ENCODE results near the gene ARHGEF28.

Gene ARHGEF28

GRCh38 chr5:73902327-73903051 lies 276.5 kb downstream of the ARHGEF28 start:
- H2AFZ ChIP-seq (ENCODE audit: low read length) = peak overlapping the region; percentile 25; the same call in 1 of the 2 replicates
- no peaks in the 10 kb centered on the region for H3K79me2 ChIP-seq (ENCODE audit: insufficient read depth, low read length)
- H3K4me3 ChIP-seq (ENCODE audit: low read length, poor library complexity, severe bottlenecking) = no peak overlapping the region
- H3K4me2 ChIP-seq (ENCODE audit: low read depth, low read length, poor library complexity, severe bottlenecking) = peak overlapping the region; percentile 24
- no peaks in the 10 kb centered on the region for H3K9me3 ChIP-seq (ENCODE audit: insufficient read depth, low read depth, low read length)
- no peaks in the 10 kb centered on the region for H3K27me3 ChIP-seq (ENCODE audit: insufficient read depth, low read length, poor library complexity, severe bottlenecking)
- TF ChIP-seq CTCF (conservative IDR thresholded peaks at IDR 0.05; ENCODE audit: low read length) = peak; percentile 91
- no peak for TF ChIP-seq EZH2phosphoT487 (IDR thresholded peaks at IDR 0.05; ENCODE audit: borderline replicate concordance)
- no peaks in the 10 kb centered on the region for H3K36me3 ChIP-seq (ENCODE audit: insufficient read depth, low read length)
- no peak overlapping the region for H3K9ac ChIP-seq (ENCODE audit: low read depth, low read length, poor library complexity, severe bottlenecking)
- no peaks in the 10 kb centered on the region for H4K20me1 ChIP-seq (ENCODE audit: insufficient read depth, low read length, poor library complexity, severe bottlenecking)
- no peaks in the 10 kb centered on the region for H3K9me2 ChIP-seq (replicated peaks; ENCODE audit: low read depth, low read length)
- H3K4me1 ChIP-seq (ENCODE audit: insufficient read depth, low read length, poor library complexity, severe bottlenecking) = peaks cover 15% of the 10 kb centered on the region
- H3F3A ChIP-seq (ENCODE audit: low read depth) = no peaks in the 10 kb centered on the region

DNA sequence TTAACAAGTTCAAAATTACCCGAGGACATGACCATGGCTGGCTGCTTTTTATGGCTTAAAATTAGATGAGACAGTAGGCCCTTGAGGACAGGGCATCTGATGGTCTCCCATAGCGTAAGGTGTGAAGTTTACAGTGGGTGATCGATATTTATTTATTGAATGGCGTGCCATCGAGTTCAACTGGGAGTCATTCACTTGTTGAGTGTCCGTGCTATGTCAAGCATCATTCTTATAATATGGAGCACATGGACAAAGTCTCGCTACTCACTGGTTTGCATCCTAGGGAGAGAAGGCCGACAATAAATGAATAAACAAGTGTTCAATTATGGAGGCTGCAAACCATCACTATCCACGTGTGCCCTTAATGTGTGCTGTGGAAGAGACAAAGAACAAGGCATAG lies 277.2 kb downstream of the ARHGEF28 start:
- H4K20me1 ChIP-seq (ENCODE audit: insufficient read depth, low read length, poor library complexity, severe bottlenecking) = no peaks in the 10 kb centered on the region
- TF ChIP-seq CTCF (conservative IDR thresholded peaks at IDR 0.05; ENCODE audit: low read length) (no peak), EZH2phosphoT487 (IDR thresholded peaks at IDR 0.05; ENCODE audit: borderline replicate concordance) (no peak)
- no peaks in the 10 kb centered on the region for H3K36me3 ChIP-seq (ENCODE audit: insufficient read depth, low read length)
- no peaks in the 10 kb centered on the region for H3K9me3 ChIP-seq (ENCODE audit: insufficient read depth, low read depth, low read length)
- no peak overlapping the region for H3K9ac ChIP-seq (ENCODE audit: low read depth, low read length, poor library complexity, severe bottlenecking)
- H3K4me1 ChIP-seq (ENCODE audit: insufficient read depth, low read length, poor library complexity, severe bottlenecking) = peaks cover 15% of the 10 kb centered on the region
- H3K4me3 ChIP-seq (ENCODE audit: low read length, poor library complexity, severe bottlenecking) = no peak overlapping the region
- H2AFZ ChIP-seq (ENCODE audit: low read length) = no peak overlapping the region; the same call in 1 of the 2 replicates
- no peaks in the 10 kb centered on the region for H3F3A ChIP-seq (ENCODE audit: low read depth)
- H3K4me2 ChIP-seq (ENCODE audit: low read depth, low read length, poor library complexity, severe bottlenecking) = peak overlapping the region; percentile 24
- H3K79me2 ChIP-seq (ENCODE audit: insufficient read depth, low read length) = no peaks in the 10 kb centered on the region
- H3K27me3 ChIP-seq (ENCODE audit: insufficient read depth, low read length, poor library complexity, severe bottlenecking) = no peaks in the 10 kb centered on the region
- H3K9me2 ChIP-seq (replicated peaks; ENCODE audit: low read depth, low read length) = no peaks in the 10 kb centered on the region

- H3K36me3 ChIP-seq (ENCODE audit: insufficient read depth, low read length) = no peaks in the 10 kb centered on the region
- H3F3A ChIP-seq (ENCODE audit: low read depth) = no peaks in the 10 kb centered on the region
Observed at GRCh38 chr5:73906277-73906676, 280.3 kb downstream of the ARHGEF28 start.

More at GRCh38 chr5:73906277-73906676, 280.3 kb downstream of the ARHGEF28 start:
- H3K27me3 ChIP-seq (ENCODE audit: insufficient read depth, low read length, poor library complexity, severe bottlenecking) = no peaks in the 10 kb centered on the region
- no peak overlapping the region for H2AFZ ChIP-seq (ENCODE audit: low read length)
- no peaks in the 10 kb centered on the region for H4K20me1 ChIP-seq (ENCODE audit: insufficient read depth, low read length, poor library complexity, severe bottlenecking)
- H3K4me1 ChIP-seq (ENCODE audit: insufficient read depth, low read length, poor library complexity, severe bottlenecking) = peaks cover 15% of the 10 kb centered on the region
- TF ChIP-seq EZH2phosphoT487 (IDR thresholded peaks at IDR 0.05; ENCODE audit: borderline replicate concordance) (no peak), CTCF (conservative IDR thresholded peaks at IDR 0.05; ENCODE audit: low read length) (no peak)
- no peak overlapping the region for H3K9ac ChIP-seq (ENCODE audit: low read depth, low read length, poor library complexity, severe bottlenecking)
- no peak overlapping the region for H3K4me3 ChIP-seq (ENCODE audit: low read length, poor library complexity, severe bottlenecking)
- H3K4me2 ChIP-seq (ENCODE audit: low read depth, low read length, poor library complexity, severe bottlenecking) = no peak overlapping the region
- H3K9me3 ChIP-seq (ENCODE audit: insufficient read depth, low read depth, low read length) = no peaks in the 10 kb centered on the region
- no peaks in the 10 kb centered on the region for H3K9me2 ChIP-seq (replicated peaks; ENCODE audit: low read depth, low read length)
- no peaks in the 10 kb centered on the region for H3K79me2 ChIP-seq (ENCODE audit: insufficient read depth, low read length)

Data from Loucy (cell line).